CD4-positive, alpha-beta T cell treated with Interleukin-4 for 4 hours (primary cell): ENCODE data around the gene RGPD5.
"Not testable (repeated sequence)": the region's sequence is repeated elsewhere in the genome, so short reads cannot be mapped to it uniquely, and the experiment has no call there.

Experiments
- DNase-seq: peaks from one replicate; pipeline ENCODE4 v3.0.0-alpha.2; 2020

The RGPD5 gene

DNA sequence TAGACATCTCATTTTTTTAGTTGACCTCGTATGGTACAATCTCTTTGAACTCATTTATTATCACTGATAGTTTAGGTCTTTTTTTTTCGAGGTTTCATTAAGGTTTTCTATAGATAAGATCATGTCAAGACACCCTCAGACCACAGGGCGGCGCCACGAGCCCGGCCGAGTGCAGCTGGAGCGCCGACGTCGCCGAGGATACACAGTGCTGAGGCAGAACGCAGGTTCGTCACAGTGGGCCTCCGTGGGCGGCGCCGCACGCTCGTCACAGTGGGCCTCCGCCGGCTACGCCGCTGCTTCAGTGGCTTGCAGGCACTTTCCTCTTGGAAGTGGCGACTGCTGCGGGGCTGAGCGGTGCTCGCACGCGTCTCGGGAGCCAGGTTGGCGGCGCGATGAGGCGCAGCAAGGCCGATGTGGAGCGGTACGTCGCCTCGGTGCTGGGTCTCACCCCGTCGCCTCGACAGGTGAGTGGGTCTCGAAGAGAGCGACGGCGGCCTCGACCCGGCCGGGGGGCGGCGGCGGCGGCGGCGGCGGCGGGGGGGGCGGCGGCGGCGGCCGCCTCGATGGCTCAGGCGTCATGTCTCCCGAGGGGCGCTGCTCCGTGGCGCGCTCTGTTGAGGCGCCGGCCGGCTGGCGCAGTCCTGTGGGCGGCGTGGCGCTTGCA, at the start of gene RGPD5:
TSS of gene RGPD5 (plus strand) at position 232 of the 664 bp plus-strand sequence. CDS start at position 393, 161 bp downstream.
- not testable (repeated sequence) for DNase-seq

DNA sequence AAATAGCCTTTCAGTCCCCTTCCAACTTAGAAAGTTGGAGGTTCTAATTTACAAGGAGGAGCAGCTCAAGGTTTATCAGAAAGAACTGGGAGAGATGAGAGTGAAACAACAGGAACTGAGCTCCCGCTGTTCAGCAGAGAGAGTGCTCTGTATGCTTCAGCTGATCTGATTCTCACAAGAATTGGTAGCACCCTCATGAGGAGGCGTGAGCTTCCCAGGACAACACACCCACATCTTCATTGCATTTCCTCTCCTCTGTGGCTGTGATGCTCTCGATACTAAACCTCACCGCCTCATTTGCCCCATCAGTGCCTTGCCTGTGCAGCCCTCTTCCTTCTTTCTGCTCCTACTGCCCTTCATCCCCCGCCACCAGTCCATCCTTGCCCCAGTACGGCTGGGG, 42.5 kb upstream of the RGPD5 start:
- DNase-seq = not testable (repeated sequence)

DNA sequence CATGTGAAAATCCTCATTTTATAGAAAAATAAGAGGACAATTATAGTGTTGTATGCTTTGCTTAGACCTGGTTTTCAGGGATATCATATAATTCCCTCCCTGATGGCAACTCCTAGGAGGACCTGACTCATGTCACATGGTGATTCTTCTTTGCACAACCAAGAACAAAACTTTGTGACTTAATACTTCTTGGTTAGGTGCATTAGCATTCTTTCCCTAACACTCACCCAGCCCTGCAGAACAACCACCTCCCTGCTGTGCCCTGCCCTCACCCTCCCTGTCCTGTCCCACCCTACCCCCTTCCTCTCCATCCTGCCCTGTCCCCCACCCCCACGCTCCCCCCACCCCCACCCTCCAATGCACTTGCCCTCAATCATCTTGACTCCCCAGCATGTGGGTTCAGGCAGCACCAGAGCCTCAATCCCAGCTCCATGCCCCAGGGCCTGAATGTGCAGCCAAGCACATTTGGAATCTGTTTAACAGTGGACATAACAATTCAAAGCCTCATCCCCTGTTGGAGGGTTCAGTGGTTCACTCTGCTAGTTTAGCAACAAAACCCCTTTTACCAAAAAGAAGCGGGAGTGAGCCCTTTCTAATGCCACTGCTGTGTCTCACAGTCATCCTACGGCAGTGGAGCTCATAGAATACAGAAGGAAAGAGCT, 36.8 kb upstream of the RGPD5 start:
- DNase-seq = not testable (repeated sequence)

DNA sequence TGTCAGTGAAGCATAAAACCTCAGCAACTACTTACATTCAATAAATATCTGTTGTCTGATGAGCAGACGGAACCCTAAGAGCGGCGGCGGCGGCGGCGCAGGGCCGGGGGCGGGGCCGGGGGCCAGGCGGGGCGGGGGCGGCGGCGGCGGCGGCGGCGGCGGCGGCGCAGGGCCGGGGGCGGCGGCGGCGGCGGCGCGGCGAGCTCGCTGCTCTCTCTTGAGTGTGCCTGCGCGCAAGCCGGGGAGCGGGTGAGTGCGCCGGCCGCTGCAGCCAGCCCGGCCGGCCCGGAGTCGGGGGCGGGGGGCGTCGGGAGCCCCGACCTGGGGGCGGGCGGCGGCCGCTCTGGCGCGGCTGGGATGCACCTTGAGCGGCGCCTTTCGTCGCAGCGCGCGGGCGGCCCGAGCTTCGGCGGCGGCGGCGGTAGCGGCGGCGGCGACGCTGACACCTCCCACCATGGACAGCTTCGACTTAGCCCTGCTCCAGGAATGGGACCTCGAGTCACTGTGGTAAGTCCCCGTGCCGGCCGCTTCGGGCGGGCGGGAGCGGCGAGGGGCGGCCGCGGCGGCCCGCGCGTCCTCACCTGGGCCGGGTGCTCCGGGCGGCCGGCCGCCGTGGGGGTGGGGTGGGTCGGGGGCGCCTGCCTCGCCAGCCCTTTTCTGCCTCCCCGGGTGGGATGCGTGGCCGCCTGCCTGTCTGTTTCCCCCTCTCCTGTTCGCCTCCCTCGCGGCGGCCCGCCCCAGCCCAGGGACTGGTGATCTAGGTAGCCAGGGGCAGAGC, 33.7 kb upstream of the RGPD5 start:
- not testable (repeated sequence) for DNase-seq

DNA sequence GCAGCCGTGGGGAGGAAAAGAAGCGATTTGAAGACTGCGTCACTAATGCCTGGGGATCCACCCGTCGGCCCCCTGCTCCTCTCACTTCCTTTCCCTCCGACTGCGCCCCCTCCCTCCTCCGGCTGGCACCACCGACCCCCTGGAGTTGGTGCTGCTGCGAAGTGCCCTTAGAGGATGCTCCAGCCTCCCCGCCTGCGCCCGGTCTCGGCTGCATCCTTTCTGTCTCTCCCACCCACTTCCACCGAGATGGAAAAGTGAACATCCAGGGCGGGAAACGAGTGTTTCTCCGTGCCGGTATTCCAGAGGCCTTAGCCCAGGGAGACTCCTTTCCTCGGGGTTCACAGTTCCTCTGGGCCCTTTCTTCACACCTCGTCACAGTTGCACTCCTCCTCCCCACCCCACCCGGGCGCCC, 33.1 kb upstream of the RGPD5 start:
- DNase-seq = not testable (repeated sequence)

DNA sequence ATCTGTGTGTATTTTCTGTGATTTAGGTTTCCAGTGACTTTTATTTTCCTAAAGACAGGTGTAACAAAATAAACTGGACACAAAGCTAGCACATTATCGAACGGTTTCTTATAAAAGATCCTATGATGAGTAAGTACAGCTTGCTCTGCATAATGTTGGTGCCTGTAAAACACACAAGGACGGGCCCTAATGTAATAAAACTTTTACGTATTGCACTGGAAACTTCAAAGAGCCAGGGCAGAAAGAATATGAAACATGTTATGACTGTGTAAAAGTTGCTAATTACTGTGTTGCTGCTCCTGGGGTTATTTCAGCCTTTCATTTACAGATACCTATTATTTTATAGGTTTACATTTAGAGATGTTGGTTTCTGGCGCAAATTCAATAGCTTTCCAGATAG, 32.1 kb upstream of the RGPD5 start:
- DNase-seq = not testable (repeated sequence)

DNA sequence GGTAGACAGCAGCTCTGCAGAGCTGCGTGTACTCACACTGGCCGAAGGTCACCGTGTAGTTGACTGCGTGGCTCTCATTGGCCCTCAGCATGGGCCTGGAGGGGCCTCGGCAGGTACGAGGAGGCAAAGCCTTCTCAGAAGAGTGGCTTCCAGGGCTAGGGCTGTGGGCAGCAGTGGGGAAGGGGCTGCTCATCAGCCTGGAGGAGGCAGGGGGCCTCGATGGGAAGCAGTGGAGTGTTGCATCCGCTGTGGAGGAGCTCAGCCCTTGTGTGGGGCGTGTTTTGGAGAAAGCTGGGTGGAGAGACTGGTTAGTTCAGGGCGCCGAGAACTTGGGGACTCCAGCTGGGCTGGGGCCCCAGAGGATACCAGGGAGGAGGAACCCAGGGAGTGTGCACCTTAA, 28.0 kb upstream of the RGPD5 start:
- not testable (repeated sequence) for DNase-seq

DNA sequence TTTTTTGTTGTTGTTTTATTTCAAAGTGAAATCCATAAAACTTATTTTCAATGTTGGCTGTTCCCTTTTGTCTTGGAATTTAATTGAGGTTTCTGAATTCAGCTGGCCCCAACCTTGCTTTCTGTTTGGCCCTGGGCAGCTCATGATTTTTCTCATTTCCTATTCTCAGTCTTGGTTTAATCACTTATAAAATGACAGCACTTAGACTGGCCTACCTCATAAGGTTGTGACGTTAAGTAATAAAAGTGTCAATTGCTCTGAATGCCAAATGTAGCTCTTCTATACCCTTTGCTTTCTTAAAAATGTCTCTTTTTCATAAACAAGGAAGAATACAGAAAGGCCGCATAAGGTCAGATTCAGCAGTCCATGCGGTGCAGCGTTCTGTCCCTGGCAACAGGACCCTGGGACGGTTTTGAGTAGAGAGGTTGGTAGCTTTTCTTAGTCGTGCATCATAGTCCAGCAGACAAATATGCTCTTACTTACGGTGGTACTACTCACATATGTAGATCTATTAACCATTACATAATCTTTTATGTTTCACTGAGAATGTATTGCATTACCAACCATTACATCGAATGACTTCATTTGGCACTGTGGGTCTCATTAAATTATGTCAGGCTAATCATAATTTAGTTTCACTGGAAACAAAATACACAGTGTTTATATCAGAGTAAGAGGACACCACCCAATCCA, 27.1 kb upstream of the RGPD5 start:
- not testable (repeated sequence) for DNase-seq

DNA sequence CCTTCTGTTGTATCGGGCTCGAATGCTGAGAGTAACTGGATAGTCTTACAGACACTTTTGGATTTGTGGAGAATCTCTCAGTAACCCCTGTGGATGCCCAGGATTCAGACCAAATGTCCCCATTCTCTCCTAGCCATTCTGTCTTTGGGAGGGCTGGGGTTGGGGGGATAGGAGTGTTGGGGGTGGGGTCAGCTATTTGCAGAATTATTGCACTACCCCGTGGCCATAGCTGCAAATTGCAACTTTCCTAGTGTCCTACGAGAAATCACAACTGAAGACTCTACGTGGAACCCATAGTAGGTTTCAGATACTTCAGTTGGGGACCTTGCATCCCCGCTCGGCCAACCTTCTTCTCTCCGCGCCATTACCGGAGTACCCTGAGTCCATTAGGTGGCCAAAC, 25.2 kb upstream of the RGPD5 start:
- not testable (repeated sequence) for DNase-seq

DNA sequence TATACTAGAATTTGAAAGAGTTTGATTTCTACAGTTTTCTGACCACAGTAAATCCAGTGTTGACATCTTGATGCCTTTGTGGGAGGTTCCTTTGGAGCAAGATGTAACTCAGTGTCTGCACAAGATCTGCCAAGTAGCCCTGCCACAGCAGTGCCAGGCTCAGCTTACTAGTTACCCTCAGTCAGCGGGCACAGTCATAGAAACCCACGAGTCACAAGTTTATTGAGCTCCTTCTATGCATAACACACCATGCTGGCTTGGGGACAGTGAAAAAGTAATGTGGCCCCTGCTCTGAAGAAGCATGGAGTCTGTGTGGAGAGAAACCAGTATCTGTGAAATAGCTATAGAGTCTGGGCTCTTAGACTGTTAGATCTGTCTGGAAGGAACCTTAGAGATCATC, 15.0 kb upstream of the RGPD5 start:
- DNase-seq = not testable (repeated sequence)

DNA sequence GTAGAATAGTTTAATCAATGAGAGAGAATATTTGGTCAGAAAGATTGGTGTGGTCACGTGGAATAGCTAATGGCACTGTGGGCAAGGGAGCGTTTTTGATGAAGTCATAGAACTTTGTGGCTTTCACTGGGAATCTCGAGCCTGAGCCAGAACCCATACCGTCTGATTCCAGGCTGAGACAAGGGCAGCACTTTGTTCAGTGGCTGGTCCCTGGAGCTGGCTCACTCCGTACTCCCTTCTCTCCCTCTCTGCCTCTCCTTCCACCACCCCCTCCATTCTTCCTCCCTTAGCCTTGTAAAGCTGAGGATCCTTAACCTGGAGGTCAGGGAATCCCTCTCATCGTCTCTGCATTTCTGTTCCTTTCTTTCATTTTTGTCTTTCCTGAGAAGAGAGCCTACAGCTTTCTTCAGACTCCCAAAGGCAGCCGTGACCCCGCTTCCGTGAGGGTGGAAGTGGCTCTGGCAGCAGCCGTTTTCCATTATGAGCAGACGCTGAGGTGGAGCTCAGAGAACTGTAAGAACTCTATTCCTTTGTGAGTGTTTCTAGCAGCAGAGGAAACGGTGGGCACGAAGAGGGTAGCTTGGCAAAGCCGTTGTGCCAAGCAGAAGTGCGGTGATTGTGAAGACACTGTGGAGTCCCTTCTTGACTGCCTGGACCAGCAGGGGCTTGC, 12.8 kb upstream of the RGPD5 start:
- not testable (repeated sequence) for DNase-seq

DNA sequence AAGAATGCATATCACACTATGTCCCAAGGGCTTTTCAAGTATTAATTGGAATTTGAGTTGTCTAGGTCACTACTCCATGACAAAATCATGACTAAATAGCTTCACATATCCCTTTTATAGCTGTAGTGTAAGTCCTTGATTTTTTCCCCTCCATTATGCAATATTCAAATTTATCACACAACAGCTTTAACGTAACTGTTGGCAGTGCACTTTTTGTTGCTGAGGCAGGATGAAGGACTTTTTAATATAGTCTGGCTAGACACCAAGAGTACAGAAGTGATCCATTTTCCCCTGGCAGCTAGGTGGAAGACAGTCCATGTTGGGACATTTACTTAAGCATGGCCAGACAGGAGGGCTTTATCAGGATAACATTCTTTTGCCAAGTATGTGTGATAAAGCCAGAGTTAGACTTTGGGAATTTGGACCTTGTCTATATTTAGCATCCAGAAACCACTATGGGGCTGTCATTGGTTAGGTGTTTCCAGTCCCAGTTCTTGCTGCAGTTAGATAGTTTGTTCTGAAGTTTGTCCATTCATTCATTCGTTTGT, 11.6 kb upstream of the RGPD5 start:
- not testable (repeated sequence) for DNase-seq

DNA sequence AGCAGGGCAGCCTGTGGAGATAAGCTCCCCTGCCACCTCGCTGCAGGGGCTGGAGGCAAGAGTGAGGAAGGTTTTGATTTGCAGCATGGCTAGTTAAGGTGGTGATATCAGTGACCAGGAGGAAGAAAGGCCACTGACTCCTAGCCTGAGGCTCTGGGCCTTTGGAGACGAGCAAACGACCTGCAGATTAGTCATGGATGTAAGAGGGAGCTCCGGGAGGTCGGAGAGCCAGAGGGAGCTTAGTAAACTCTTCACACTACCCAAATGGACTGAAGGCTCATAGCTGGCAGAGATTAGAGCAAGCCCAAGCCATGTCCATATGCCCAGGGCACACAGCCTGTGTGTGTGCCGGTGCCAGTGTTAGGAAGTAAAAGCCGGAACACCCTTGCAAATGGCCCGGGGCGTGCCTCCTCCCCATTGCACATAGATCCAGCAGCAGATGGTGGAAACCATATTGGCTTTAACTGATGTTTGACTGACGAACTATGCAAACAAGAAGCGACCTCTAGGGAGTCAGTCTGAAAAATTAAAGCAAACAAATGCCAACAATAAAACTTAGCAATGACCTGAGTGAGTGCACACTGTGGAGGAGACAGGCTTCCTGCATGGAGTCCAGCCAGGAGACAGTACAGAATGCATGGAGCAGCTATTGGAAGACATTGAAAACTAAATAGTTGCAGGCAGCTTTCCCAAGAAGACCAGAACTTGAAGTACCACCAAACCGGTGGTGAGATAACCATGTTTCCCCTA, 2.4 kb upstream of the RGPD5 start:
- DNase-seq = not testable (repeated sequence)

DNA sequence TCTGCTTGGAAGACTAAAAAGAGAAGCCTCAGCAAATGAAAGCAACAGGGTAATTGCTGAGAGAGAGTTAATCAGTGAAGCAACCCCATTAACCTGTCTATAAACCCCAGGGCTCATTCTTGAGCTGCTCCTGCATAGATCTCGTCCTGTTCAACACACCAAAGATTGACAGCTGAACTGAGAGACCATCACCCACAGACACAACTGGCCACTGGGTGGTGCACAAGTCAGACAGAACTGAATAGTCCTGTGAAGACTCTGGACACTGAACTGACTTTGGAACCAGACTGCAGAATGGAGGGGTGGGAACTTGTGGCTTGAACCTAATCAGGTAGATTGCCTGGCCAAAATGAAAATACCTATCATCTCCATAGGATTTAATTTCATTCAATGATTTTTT, 1.4 kb upstream of the RGPD5 start:
- DNase-seq = not testable (repeated sequence)

DNA sequence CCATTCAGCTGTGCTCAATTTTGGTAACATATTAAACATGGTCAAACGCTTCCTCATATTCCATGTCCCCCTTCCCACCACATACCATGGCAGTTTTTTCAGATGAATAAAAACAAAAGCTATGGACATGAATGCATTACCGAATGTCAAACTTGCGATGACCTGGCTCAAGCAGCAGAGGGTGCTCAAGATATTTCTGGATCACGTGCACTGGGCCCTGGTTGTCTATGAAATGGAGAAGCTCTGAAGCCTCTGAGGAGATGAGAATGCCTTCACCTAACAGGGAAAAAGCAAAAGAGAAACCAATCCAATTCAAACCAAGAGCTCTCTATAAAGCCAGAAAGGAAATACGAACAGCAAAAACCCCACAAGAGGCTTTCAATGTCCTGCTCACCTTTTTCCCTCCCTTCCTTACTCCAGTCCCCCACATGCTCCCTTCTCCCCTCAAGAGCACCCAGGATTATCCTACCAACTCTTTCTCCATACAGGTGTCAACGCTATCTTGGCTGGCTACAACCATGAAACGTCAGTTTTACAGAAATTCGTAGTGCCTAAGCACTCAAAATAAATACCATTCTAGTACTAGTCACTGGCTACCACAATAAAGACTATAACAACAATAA, 77.1 kb downstream of the RGPD5 start:
- not testable (repeated sequence) for DNase-seq

DNA sequence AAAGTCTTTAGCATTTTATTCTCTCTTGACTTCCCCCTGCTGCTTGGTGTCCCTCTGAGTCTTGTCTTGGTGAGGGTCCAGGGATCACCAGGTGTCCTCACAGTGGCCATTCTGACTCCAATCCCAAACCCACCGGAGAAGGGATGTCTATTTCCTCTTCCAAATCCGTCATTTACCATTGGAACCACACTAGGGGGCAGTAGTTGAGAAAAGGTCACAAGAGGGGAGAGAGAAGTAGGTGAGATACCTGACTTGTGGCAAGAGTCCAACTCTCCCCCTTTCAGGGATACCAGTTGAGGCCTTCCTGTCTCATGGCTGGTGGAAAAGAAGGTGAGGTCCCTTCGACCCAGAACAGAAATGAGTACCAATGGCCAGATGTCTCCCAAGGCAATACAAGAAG, 82.5 kb downstream of the RGPD5 start:
- not testable (repeated sequence) for DNase-seq

DNA sequence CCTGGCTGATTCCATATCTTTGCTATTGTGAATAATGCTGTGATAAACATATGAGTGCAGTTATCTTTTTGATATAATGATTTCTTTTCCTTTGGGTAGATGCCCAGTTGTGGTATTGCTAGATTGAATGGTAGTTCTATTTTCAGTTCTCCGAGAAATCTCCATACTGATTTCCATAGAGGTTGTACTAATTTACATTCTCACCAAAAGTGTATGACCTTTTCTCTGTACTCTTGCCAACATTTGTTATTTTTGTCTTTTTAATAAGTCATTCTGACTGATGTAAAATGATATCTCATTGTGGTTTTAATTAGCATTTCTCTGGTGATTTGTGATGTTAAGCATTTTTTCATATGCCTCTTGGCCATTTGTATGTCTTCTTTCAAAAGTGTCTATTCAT, 88.0 kb downstream of the RGPD5 start:
- not testable (repeated sequence) for DNase-seq

DNA sequence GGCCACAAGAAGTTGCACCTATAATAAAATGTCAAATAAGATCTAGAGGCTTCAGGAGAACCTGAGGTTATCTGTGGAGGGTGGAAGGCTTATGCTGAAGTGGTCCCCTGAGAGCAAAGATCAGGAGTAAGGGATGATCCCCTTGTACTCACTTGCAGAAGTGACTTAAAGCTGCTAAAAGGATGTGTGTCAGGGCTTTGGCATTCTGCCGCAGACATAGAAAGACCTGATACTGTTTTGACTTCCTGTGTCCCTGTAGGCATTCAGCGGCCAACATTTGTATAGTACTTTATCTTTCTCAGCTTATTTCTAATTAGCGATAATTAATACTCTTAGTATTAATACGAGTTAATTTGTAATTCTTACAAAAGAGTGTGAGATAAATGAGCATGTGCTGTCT, 94.3 kb downstream of the RGPD5 start:
- DNase-seq = not testable (repeated sequence)

DNA sequence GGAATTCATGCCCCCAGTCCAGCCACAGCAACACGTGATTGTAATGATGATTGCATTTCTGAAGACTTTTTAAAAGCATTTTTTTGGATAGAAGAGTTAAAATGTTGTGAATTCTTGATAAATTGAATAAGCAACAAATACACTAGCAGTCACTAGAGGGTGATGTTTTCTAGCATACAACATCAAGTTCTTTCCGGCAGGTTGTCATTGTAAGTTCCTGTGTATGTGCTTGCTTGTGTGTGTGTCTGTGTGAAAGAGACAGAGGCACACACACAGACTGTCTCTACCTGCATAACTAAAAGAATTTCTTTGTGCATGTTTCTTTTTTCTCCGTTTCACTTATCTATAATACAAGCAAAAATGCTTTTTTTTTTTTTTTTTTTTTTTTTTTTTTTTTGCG, 95.8 kb downstream of the RGPD5 start:
- not testable (repeated sequence) for DNase-seq

DNA sequence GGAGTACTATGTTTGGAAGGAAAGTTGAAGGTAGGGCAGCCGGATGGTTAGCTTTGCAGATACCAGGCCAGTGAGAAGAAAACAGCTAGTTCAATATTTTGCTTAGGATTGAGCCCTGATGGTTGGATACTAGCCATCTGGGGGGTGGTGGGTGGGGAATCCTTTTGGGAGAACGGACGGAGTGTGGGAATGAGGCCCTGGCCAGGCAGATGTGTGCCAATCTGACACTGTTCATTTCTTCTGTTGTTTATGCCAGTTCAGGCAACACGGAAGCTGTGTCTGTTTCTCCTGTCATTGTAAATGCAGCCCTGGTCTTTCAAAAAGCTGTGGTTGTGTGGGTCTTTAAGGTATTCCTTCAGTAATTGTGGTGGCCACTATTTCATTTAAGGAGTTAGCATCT, 96.9 kb downstream of the RGPD5 start:
- not testable (repeated sequence) for DNase-seq

DNA sequence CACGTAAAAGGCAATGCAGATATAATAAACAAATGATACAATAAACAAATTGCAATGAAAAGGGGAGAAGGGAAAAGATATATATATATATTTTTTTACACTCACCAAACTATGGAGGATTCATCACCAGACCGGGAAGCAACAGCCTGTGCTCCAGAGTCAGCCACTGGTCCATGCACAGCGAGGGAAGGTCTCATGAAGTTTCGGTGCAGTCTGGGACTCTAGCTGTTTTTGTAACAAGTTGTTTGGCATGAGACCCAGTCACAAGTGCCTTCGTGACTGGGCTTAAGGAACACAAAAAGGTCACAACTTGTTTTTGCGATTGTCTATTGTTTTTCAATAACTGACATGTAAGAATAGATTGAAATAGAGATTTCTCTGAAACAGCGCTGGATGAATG, 99.6 kb downstream of the RGPD5 start:
- not testable (repeated sequence) for DNase-seq
